MV-4-11 (cell line): ENCODE measurements around the gene ICAM4.
"Not testable (repeated sequence)": the region's sequence is repeated elsewhere in the genome, so short reads cannot be mapped to it uniquely, and the experiment has no call there.

Experiments used
- DNase-seq: peaks from one replicate; lab custom pipeline; 2025; lab: John Stamatoyannopoulos, UW

ICAM4 gene

DNA sequence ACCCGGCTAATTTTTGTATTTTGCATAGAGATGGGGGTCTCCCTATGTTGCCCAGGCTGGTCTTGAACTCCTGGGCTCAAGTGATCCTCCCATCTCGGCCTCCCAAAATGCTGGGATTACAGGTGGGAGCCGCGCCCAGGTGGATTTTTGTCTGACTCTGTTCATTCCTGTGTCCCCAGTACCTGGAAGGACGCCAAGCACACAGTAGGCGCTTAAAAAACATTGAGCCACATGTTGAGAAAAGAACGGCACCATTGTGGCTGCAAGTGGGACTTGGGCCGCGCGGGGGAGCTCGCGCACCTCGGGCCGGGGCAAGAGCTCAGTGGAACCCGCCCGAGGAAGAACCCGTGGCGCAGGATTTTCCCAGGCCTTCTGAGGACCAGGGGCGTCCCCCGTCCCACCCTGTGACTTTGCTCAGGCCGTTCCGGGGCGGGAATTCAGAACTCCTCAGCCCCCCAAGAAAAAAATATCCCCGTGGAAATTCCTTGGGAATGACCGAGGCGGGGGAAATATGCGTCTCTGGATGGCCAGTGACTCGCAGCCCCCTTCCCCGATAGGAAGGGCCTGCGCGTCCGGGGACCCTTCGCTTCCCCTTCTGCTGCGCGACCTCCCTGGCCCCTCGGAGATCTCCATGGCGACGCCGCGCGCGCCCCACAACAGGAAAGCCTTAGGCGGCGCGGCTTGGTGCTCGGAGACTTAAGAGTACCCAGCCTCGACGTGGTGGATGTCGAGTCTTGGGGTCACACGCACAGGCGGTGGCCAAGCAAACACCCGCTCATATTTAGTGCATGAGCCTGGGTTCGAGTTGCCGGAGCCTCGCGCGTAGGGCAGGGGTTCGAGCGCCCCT, 17.2 kb upstream of the ICAM4 start:
- DNase-seq, result peak; percentile 80

DNA sequence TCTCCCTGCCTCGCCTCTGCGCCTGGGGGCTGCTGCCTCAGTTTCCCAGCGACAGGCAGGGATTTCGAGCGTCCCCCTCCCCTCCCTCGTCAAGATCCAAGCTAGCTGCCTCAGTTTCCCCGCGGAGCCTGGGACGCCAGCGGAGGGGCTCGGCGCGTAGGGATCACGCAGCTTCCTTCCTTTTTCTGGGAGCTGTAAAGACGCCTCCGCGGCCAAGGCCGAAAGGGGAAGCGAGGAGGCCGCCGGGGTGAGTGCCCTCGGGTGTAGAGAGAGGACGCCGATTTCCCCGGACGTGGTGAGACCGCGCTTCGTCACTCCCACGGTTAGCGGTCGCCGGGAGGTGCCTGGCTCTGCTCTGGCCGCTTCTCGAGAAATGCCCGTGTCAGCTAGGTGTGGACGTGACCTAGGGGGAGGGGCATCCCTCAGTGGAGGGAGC, 16.6 kb upstream of the ICAM4 start:
- peak; percentile 97 for DNase-seq

DNA sequence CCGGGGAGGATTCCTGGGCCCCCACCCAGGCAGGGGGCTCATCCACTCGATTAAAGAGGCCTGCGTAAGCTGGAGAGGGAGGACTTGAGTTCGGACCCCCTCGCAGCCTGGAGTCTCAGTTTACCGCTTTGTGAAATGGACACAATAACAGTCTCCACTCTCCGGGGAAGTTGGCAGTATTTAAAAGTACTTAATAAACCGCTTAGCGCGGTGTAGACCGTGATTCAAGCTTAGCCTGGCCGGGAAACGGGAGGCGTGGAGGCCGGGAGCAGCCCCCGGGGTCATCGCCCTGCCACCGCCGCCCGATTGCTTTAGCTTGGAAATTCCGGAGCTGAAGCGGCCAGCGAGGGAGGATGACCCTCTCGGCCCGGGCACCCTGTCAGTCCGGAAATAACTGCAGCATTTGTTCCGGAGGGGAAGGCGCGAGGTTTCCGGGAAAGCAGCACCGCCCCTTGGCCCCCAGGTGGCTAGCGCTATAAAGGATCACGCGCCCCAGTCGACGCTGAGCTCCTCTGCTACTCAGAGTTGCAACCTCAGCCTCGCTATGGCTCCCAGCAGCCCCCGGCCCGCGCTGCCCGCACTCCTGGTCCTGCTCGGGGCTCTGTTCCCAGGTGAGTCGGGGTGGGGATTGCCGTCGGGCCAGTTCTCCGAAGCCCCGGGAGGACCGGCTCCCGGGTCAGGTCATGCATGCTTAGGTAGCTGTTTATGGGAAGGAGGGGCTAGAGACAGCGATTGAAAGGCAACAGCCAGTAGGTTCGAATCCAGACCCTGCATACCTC, 15.9 kb upstream of the ICAM4 start, which contains the start of gene ICAM1:
Gene ICAM1, plus strand, starts transcription at position 505 of the 779 bp plus-strand sequence. Its CDS starts 40 bp downstream, at position 545.
- peak; percentile 74 for DNase-seq

DNA sequence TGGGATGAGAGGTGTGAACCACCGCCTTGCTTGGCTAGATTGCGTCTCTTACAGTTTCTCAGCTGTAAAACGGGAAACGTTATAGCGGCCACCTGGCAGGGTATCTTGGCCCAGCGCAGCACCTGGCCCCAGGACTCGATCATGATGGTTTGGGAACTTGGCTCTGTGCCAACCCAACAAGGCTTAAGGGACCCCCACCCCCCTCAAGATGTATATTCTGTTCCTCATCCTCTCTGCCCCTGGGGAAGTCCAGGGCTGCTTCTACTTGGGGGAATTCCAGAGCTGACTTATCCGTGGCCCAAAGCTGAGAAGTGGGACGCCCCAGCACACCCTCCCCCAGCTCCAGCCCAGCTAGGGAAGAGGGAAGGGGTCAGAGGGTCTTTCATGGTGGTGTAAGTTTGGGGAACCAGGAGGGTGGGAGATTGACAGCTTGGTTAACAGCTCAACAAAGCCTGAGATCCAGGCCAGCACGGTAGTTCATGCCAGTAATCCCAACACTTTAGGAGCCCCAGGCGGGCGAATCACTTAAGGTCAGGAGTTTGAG, 15.1 kb upstream of the ICAM4 start:
- peak; percentile 42 for DNase-seq

DNA sequence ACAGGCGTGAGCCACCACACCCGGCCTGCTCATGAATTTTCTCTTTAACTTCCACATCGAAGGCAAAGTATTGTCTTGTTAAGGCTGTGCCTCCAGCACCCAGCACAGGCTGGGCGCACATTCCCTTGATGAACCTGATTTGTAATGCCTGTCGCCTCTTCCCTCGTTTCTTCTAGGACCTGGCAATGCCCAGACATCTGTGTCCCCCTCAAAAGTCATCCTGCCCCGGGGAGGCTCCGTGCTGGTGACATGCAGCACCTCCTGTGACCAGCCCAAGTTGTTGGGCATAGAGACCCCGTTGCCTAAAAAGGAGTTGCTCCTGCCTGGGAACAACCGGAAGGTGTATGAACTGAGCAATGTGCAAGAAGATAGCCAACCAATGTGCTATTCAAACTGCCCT, 12.2 kb upstream of the ICAM4 start:
- DNase-seq, result no peak

- no peak for DNase-seq
These were observed 8.8 kb upstream of the ICAM4 start for GRCh38 chr19:10277795-10278589.

GRCh38 chr19:10278935-10279334, 7.8 kb upstream of the ICAM4 start:
- no peak for DNase-seq

- peak; percentile 59 for DNase-seq
These were observed 6.9 kb upstream of the ICAM4 start for GRCh38 chr19:10279737-10280442.

- not testable (repeated sequence) for DNase-seq
These were observed 4.7 kb upstream of the ICAM4 start for GRCh38 chr19:10282043-10282442.

- no peak for DNase-seq
These were observed 3.3 kb upstream of the ICAM4 start for GRCh38 chr19:10283301-10284064.

GRCh38 chr19:10284065-10284959, 2.4 kb upstream of the ICAM4 start:
- DNase-seq, result no peak

DNA sequence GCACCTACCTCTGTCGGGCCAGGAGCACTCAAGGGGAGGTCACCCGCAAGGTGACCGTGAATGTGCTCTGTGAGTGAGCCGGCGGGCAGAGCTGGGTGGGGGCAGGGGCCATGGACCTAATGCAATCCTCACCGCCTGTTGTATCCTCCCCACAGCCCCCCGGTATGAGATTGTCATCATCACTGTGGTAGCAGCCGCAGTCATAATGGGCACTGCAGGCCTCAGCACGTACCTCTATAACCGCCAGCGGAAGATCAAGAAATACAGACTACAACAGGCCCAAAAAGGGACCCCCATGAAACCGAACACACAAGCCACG, 1.8 kb upstream of the ICAM4 start:
- DNase-seq, result no peak

DNA sequence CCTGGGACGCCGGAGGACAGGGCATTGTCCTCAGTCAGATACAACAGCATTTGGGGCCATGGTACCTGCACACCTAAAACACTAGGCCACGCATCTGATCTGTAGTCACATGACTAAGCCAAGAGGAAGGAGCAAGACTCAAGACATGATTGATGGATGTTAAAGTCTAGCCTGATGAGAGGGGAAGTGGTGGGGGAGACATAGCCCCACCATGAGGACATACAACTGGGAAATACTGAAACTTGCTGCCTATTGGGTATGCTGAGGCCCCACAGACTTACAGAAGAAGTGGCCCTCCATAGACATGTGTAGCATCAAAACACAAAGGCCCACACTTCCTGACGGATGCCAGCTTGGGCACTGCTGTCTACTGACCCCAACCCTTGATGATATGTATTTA, 1.4 kb upstream of the ICAM4 start:
- DNase-seq, result peak; percentile 46

DNA sequence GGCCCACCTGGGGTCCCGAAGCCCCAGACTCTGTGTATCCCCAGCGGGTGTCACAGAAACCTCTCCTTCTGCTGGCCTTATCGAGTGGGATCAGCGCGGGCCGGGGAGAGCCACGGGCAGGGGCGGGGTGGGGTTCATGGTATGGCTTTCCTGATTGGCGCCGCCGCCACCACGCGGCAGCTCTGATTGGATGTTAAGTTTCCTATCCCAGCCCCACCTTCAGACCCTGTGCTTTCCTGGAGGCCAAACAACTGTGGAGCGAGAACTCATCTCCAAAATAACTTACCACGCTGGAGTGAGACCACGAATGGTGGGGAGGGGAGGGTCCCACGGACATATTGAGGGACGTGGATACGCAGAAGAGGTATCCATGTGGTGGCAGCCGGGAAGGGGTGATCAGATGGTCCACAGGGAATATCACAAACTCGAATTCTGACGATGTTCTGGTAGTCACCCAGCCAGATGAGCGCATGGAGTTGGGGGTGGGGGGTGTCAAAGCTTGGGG, 2.0 kb downstream of the ICAM4 start:
- no peak for DNase-seq

GRCh38 chr19:10289167-10289835, 2.5 kb downstream of the ICAM4 start:
- DNase-seq, result peak; percentile 42

GRCh38 chr19:10289836-10290356, 3.1 kb downstream of the ICAM4 start, which contains the start of gene ICAM5:
Gene ICAM5 (plus strand): TSS chr19:10289952. CDS start chr19:10290044, 92 bp downstream.
- DNase-seq, result no peak

GRCh38 chr19:10290357-10290875, 3.7 kb downstream of the ICAM4 start:
- DNase-seq, result no peak

DNA sequence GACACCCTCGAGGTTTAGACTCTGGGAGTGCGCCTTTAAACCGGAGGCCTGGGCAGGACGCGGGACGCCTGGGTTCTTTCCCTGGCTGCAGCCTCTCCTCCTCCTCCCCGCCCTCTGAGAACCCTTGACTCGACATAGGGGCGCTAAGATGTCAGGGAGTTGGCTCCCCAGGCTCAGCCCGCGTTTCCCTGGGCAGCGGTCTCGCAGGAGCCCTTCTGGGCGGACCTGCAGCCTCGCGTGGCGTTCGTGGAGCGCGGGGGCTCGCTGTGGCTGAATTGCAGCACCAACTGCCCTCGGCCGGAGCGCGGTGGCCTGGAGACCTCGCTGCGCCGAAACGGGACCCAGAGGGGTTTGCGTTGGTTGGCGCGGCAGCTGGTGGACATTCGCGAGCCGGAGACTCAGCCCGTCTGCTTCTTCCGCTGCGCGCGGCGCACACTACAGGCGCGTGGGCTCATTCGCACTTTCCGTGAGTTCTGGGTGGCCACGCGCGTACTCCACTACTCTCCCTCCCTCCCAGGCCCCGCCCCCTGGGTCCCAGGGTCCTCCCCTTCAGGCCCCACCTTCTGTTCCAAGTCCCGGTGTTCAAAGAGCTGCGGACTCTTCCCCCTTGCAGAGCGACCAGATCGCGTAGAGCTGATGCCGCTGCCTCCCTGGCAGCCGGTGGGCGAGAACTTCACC, 4.3 kb downstream of the ICAM4 start:
- DNase-seq, result peak; percentile 70
